A549 (cell line): ENCODE results near the gene SETD2. TPM values are rescaled to one million over a fixed set of nuclear protein-coding genes. Genes with fewer than 3 reads are reported as not detected.

Experiments used
- ATAC-seq, 2 experiments: fragments of 200-7000 bp in 1 of 2; fragments of >200 bp in 1 of 2; cut with Nextera tagmentation in 1 of 2; cut with Tn5 transposase in 1 of 2; 3 replicates each; pipeline versions ENCODE4 v1.8.0 to v1.9.1; 2018 to 2020; ENCODE audit warnings: mild to moderate bottlenecking in 1 of 2, moderate library complexity in 1 of 2
- CTCF ChIA-PET: fragments of 300-600 bp; sonication (Branson Sonifier 250); formaldehyde crosslinking; extraction: SDS; loops from one replicate; lab custom pipeline; 2021; ENCODE audit warnings: antibody characterized with exemption, inconsistent platforms; lab: Yijun Ruan, JAX
- POLR2A ChIA-PET: fragments of 350-600 bp; formaldehyde crosslinking; extraction: SDS; loops from one replicate; lab custom pipeline; 2021; ENCODE audit warnings: antibody characterized with exemption, inconsistent platforms; lab: Yijun Ruan, JAX
- DNase-seq, 2 experiments: peaks; one replicate each; pipeline versions ENCODE4 v3.0.0 to v3.0.0-alpha.2; 2011 to 2016; ENCODE audit warnings: low read depth in 1 of 2, low spot score in 1 of 2
- FAIRE-seq: peaks from 2 replicates; lab custom pipeline; 2011; peaks lifted over from hg19 to GRCh38; lab: Jason Lieb, UNC
- H3K27ac ChIP-seq, 2 experiments: fragments of >200 bp; sonication (Bioruptor Twin); formaldehyde crosslinking; 3 replicates each; pipeline ENCODE4 v1.5.1; 2016 to 2017
- H3K4me1 ChIP-seq: fragments of >200 bp; sonication (Bioruptor Twin); formaldehyde crosslinking; 3 replicates; pipeline ENCODE4 v1.6.1; 2016
- H3K4me2 ChIP-seq: fragments of >200 bp; sonication (Bioruptor Twin); formaldehyde crosslinking; 3 replicates; pipeline ENCODE4 v1.6.1; 2016
- H3K4me3 ChIP-seq: fragments of >200 bp; sonication (Bioruptor Twin); formaldehyde crosslinking; 3 replicates; pipeline ENCODE4 v1.5.1; 2016
- H3K9me3 ChIP-seq: fragments of >200 bp; sonication (Bioruptor Twin); formaldehyde crosslinking; 3 replicates; pipeline ENCODE4 v1.6.1; 2016
- BHLHE40 ChIP-seq: IDR thresholded peaks from 2 replicates; pipeline ENCODE4 v1.6.1; 2012; ENCODE audit warnings: low read depth, low read length, inconsistent platforms
- CHD2 ChIP-seq: fragments of 150-350 bp; IDR thresholded peaks from 2 replicates; pipeline ENCODE4 v1.6.1; 2014; ENCODE audit warnings: low read length; ENCODE audit not compliant: partially characterized antibody
- CTCF ChIP-seq: fragments of >200 bp; sonication (Bioruptor Twin); formaldehyde crosslinking; IDR thresholded peaks from 3 replicates; pipeline ENCODE4 v1.5.1; 2016
- ESRRA ChIP-seq: fragments of 150-350 bp; IDR thresholded peaks from 2 replicates; pipeline ENCODE4 v1.6.1; 2014; ENCODE audit warnings: mild to moderate bottlenecking, low read length, borderline replicate concordance
- FOSB ChIP-seq: fragments of 250-450 bp; sonication (Bioruptor Pico); IDR thresholded peaks from 2 replicates; pipeline ENCODE4 v1.5.0; 2020; ENCODE audit warnings: mild to moderate bottlenecking, moderate library complexity
- FOXS1 ChIP-seq: fragments of 250-450 bp; sonication (Bioruptor Pico); IDR thresholded peaks from 2 replicates; pipeline ENCODE4 v1.5.0; 2020; ENCODE audit warnings: mild to moderate bottlenecking, moderate library complexity
- HDAC2 ChIP-seq: fragments of 200-600 bp; sonication (generic); IDR thresholded peaks from 2 replicates; pipeline ENCODE4 v1.6.1; 2016
- HOXA7 ChIP-seq: fragments of 250-450 bp; sonication (Bioruptor Pico); IDR thresholded peaks from 2 replicates; pipeline ENCODE4 v1.5.0; 2020; ENCODE audit warnings: mild to moderate bottlenecking, moderate library complexity
- JUN ChIP-seq, 2 experiments: fragments of >200 bp; sonication (Bioruptor Twin); formaldehyde crosslinking; IDR thresholded peaks; 2 replicates in 1 of 2; 3 replicates in 1 of 2; pipeline ENCODE4 v1.6.1; 2016 to 2017
- JUNB ChIP-seq: fragments of >200 bp; sonication (Bioruptor Twin); formaldehyde crosslinking; IDR thresholded peaks from 2 replicates; pipeline ENCODE4 v1.6.1; 2016
- KDM1A ChIP-seq: fragments of 200-600 bp; sonication (generic); IDR thresholded peaks from 2 replicates; pipeline ENCODE4 v1.6.1; 2016; ENCODE audit warnings: low read depth, mild to moderate bottlenecking
- MAZ ChIP-seq: fragments of 150-350 bp; IDR thresholded peaks from 2 replicates; pipeline ENCODE4 v1.6.1; 2014; ENCODE audit warnings: antibody characterized with exemption, low read depth, low read length, borderline replicate concordance
- NFE2L2 ChIP-seq: fragments of 150-350 bp; conservative IDR thresholded peaks from 2 replicates; pipeline ENCODE4 v1.6.1; 2014; ENCODE audit warnings: low read length
- NPAS2 ChIP-seq: fragments of 250-450 bp; sonication (Bioruptor Pico); IDR thresholded peaks from 2 replicates; pipeline ENCODE4 v1.8.0; 2022; ENCODE audit warnings: mild to moderate bottlenecking, moderate library complexity, borderline replicate concordance
- NR3C1 ChIP-seq: fragments of >200 bp; sonication (Bioruptor Twin); formaldehyde crosslinking; IDR thresholded peaks from 3 replicates; pipeline ENCODE4 v1.6.1; 2017
- PHF8 ChIP-seq: fragments of 200-600 bp; sonication (generic); IDR thresholded peaks from 2 replicates; pipeline ENCODE4 v1.6.1; 2016; ENCODE audit warnings: low read depth, mild to moderate bottlenecking, antibody characterized with exemption, moderate library complexity, borderline replicate concordance
- RFX5 ChIP-seq: fragments of 450-650 bp; IDR thresholded peaks from 2 replicates; pipeline ENCODE4 v1.7.1; 2014; ENCODE audit warnings: antibody characterized with exemption, mild to moderate bottlenecking, moderate library complexity
- ZC3H11A ChIP-seq: fragments of 450-650 bp; IDR thresholded peaks from 2 replicates; pipeline ENCODE4 v1.6.1; 2014; ENCODE audit warnings: antibody characterized with exemption, mild to moderate bottlenecking
- ZNF302 ChIP-seq: fragments of 250-450 bp; sonication (Bioruptor Pico); IDR thresholded peaks from 2 replicates; pipeline ENCODE4 v1.9.0; 2021; ENCODE audit warnings: inconsistent platforms, mild to moderate bottlenecking, moderate library complexity
- WGBS: methylation state at CpG from one replicate; pipeline ENCODE4 v1.1.6; 2017; ENCODE audit errors: missing lambda C conversion rate; 5-methylcytosine and 5-hydroxymethylcytosine counted together
- polyA plus RNA-seq, 4 experiments: library from polyadenylated mRNA; depleted of rRNA in 3 of 4; stranded (reverse); fragments of >200 nt; fragmentation: RNase III in 1 of 4; extraction: RNeasy Plus Mini Kit Qiagen cat#74134 plus additional on column Dnase treatment in 1 of 4; gene quantifications; 2 replicates in 3 of 4; 3 replicates in 1 of 4; pipeline ENCODE4 v1.2.3, GENCODE V29; 2011 to 2017
- TF ChIP-seq, protein P1 (sequence below): fragments of 450-650 bp; IDR thresholded peaks from 2 replicates; pipeline ENCODE4 v1.6.1; 2014; ENCODE audit warnings: antibody characterized with exemption
- TF ChIP-seq, protein P2 (sequence below): fragments of 200-600 bp; sonication (generic); IDR thresholded peaks from 2 replicates; pipeline ENCODE4 v1.6.1; 2016; ENCODE audit warnings: antibody characterized with exemption, mild to moderate bottlenecking, moderate library complexity
- TF ChIP-seq, protein P3 (sequence below): IDR thresholded peaks from 2 replicates; pipeline ENCODE4 v1.6.1; 2012

The SETD2 gene
- polyA plus RNA-seq, 2 of the 4 experiments (the other 2 are of a cell fraction): 16.8 to 26.1 TPM

DNA sequence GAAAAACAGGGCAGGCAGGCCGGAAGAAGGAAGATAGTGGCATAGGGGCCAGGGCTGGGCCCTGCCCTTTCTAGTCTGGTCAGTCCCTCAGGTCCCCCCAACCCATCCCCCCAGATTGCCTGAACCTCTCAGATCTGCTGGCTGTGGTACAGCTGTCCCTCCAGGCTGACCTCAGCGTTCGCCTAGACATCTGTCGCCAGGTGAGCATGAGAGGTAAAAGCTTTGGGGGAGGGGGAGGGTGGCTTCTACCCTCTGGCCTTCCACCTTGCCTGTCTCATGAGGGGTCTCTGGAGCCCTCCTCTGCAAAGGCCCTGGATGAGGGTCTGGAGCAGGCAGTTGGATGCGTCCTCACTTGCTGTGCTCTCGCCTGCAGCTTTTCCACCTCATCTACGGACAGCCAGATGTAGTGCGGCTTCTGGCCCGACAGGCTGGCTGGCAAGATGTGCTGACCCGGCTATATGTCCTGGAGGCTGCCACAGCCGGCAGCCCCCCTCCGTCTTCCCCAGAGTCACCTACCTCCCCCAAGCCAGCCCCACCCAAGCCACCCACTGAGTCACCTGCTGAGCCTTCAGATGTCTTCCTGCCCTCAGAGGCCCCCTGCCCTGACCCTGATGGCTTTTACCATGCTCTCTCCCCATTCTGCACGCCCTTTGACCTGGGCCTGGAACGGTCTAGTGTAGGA lies 164.3 kb downstream of the SETD2 start (continued):
- TF ChIP-seq ZC3H11A (no peak), HDAC2 (no peak), ESRRA (no peak), NFE2L2 (no peak), BHLHE40 (no peak), FOSB (CRISPR knock-in tag) (no peak), CTCF (no peak), NPAS2 (no peak), FOXS1 (CRISPR knock-in tag) (no peak)
- TF ChIP-seq, protein P1, sequence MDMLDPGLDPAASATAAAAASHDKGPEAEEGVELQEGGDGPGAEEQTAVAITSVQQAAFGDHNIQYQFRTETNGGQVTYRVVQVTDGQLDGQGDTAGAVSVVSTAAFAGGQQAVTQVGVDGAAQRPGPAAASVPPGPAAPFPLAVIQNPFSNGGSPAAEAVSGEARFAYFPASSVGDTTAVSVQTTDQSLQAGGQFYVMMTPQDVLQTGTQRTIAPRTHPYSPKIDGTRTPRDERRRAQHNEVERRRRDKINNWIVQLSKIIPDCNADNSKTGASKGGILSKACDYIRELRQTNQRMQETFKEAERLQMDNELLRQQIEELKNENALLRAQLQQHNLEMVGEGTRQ: no peak

GRCh38 chr3:46998852-46999515 lies 164.9 kb downstream of the SETD2 start:
- 80% methylated on average over 13 of the region's 22 CpGs for WGBS
- no peak overlapping the region for H3K4me3 ChIP-seq
- H3K9me3 ChIP-seq: no peaks in the 10 kb centered on the region
- DNase-seq: no peak
- peaks cover 12% of the 10 kb centered on the region for H3K4me1 ChIP-seq
- TF ChIP-seq CTCF (no peak), ZNF302 (CRISPR knock-in tag) (no peak), CHD2 (no peak), RFX5 (no peak), ESRRA (no peak), NFE2L2 (no peak), NR3C1 (no peak), HOXA7 (CRISPR knock-in tag) (no peak), JUNB (no peak), JUN (IDR thresholded peaks at IDR 0.05) (no peak), PHF8 (no peak), MAZ (no peak), KDM1A (no peak)
- TF ChIP-seq, protein P2, sequence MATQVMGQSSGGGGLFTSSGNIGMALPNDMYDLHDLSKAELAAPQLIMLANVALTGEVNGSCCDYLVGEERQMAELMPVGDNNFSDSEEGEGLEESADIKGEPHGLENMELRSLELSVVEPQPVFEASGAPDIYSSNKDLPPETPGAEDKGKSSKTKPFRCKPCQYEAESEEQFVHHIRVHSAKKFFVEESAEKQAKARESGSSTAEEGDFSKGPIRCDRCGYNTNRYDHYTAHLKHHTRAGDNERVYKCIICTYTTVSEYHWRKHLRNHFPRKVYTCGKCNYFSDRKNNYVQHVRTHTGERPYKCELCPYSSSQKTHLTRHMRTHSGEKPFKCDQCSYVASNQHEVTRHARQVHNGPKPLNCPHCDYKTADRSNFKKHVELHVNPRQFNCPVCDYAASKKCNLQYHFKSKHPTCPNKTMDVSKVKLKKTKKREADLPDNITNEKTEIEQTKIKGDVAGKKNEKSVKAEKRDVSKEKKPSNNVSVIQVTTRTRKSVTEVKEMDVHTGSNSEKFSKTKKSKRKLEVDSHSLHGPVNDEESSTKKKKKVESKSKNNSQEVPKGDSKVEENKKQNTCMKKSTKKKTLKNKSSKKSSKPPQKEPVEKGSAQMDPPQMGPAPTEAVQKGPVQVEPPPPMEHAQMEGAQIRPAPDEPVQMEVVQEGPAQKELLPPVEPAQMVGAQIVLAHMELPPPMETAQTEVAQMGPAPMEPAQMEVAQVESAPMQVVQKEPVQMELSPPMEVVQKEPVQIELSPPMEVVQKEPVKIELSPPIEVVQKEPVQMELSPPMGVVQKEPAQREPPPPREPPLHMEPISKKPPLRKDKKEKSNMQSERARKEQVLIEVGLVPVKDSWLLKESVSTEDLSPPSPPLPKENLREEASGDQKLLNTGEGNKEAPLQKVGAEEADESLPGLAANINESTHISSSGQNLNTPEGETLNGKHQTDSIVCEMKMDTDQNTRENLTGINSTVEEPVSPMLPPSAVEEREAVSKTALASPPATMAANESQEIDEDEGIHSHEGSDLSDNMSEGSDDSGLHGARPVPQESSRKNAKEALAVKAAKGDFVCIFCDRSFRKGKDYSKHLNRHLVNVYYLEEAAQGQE: no peak
- TF ChIP-seq, protein P1: no peak
- TF ChIP-seq, protein P3, sequence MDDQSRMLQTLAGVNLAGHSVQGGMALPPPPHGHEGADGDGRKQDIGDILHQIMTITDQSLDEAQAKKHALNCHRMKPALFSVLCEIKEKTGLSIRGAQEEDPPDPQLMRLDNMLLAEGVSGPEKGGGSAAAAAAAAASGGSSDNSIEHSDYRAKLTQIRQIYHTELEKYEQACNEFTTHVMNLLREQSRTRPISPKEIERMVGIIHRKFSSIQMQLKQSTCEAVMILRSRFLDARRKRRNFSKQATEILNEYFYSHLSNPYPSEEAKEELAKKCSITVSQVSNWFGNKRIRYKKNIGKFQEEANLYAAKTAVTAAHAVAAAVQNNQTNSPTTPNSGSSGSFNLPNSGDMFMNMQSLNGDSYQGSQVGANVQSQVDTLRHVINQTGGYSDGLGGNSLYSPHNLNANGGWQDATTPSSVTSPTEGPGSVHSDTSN: no peak
- TF ChIP-seq, all 56 proteins: peak for 0
- peak in 1 of 2 experiments; percentile 12; a peak in 3 of 6 replicates for ATAC-seq
- no peak for FAIRE-seq
- no peak overlapping the region for H3K27ac ChIP-seq
- POLR2A ChIA-PET: interaction anchor here (1.4 kb wide), 1 partner anchor 19 kb away, joined by 5 read pairs; the partner anchor contains the start of gene NBEAL2
- H3K4me2 ChIP-seq: no peak overlapping the region
- CTCF ChIA-PET: interaction anchor here (1.0 to 4.8 kb wide), 23 partner anchors 9 to 296 kb away, joined by 3 to 54 read pairs (median 5); partner anchors contain the start of gene NBEAL2
